Hepatocyte (in vitro differentiated cells): Measurements from ENCODE around the gene SLC9A3.

ENCODE experiments used
- CTCF ChIP-seq: fragments of 200-600 bp; sonication (generic); IDR thresholded peaks from 2 replicates; pipeline ENCODE4 v1.5.1; 2016; ENCODE audit warnings: antibody characterized with exemption, mild to moderate bottlenecking; ENCODE audit not compliant: poor library complexity
- EZH2 ChIP-seq: fragments of 200-600 bp; sonication (generic); IDR thresholded peaks from 2 replicates; pipeline ENCODE4 v1.6.1; 2016; ENCODE audit warnings: antibody characterized with exemption, mild to moderate bottlenecking, borderline replicate concordance
- EZH2phosphoT487 ChIP-seq: fragments of 200-600 bp; sonication (generic); IDR thresholded peaks from one replicate; pipeline ENCODE4 v1.6.1; 2018; ENCODE audit warnings: antibody characterized with exemption, mild to moderate bottlenecking, low read depth, moderate library complexity; ENCODE audit not compliant: unreplicated experiment, severe bottlenecking

GRCh38 chr5:505951-506525 lies 18.2 kb downstream of the SLC9A3 start:
- TF ChIP-seq CTCF = no peak
- TF ChIP-seq EZH2phosphoT487 = no peak
- TF ChIP-seq EZH2 = no peak
